Fibroblast of mammary gland (primary cell): ENCODE measurements around the gene CCDC70.

Source experiments
- DNase-seq: peaks from one replicate; pipeline ENCODE4 v3.0.0-alpha.2; 2010; ENCODE audit warnings: low read depth
- H3K4me3 ChIP-seq: 2 replicates; pipeline ENCODE4 v1.5.1; 2011; ENCODE audit warnings: low read depth, mild to moderate bottlenecking, low read length, moderate library complexity; ENCODE audit not compliant: control insufficient read depth
- CTCF ChIP-seq: conservative IDR thresholded peaks from 2 replicates; pipeline ENCODE4 v1.5.1; 2011; ENCODE audit warnings: low read depth, low read length, inconsistent platforms; ENCODE audit not compliant: control insufficient read depth, insufficient read depth

The CCDC70 gene

GRCh38 chr13:51861723-51862300, at the start of gene CCDC70:
TSS of gene CCDC70 (plus strand) at chr13:51861969. CDS start at chr13:51865412, 3,443 bp downstream.
- no peak for TF ChIP-seq CTCF
- peak; percentile 65 for DNase-seq
- no peak within 1 kb of the TSS for H3K4me3 ChIP-seq

GRCh38 chr13:51814071-51814470, 47.7 kb upstream of the CCDC70 start:
- DNase-seq, result no peak
- H3K4me3 ChIP-seq, result no peak overlapping the region
- no peak for TF ChIP-seq CTCF

GRCh38 chr13:51814825-51815650, 46.7 kb upstream of the CCDC70 start:
- H3K4me3 ChIP-seq, result no peak overlapping the region
- peak; percentile 59 for DNase-seq
- peak; percentile 92 for TF ChIP-seq CTCF

- no peak for DNase-seq
- no peak for TF ChIP-seq CTCF
- H3K4me3 ChIP-seq, result no peak overlapping the region
Measured at GRCh38 chr13:51815848-51816247, 45.9 kb upstream of the CCDC70 start.

GRCh38 chr13:51816604-51817249, 45.0 kb upstream of the CCDC70 start:
- H3K4me3 ChIP-seq, result no peak overlapping the region
- no peak for DNase-seq
- no peak for TF ChIP-seq CTCF

GRCh38 chr13:51817717-51818116, 44.1 kb upstream of the CCDC70 start:
- no peak overlapping the region for H3K4me3 ChIP-seq
- no peak for TF ChIP-seq CTCF
- DNase-seq, result no peak
